Measurements from ENCODE around the gene NTHL1. TPM values are rescaled to one million over a fixed set of nuclear protein-coding genes. Genes with fewer than 3 reads are reported as not detected.

The NTHL1 gene
- total RNA-seq, 2 donors from 2014 or later, result 43.2 to 46.1 TPM

GRCh38 chr16:2079311-2079800 lies 31.7 kb upstream of the NTHL1 start:
- H3K36me3 Mint-ChIP-seq (ENCODE audit: low read depth), result peaks cover 20% of the 10 kb centered on the region
- no peak overlapping the region for H3K4me3 Mint-ChIP-seq
- H3K4me1 Mint-ChIP-seq, result no peaks in the 10 kb centered on the region
- H3K9ac ChIP-seq (ENCODE audit: extremely low read depth, low read length, poor library complexity, severe bottlenecking), result no peak overlapping the region
- H3K4me1 ChIP-seq (ENCODE audit: control insufficient read depth, insufficient read depth, low read length), result no peaks in the 10 kb centered on the region
- no peak overlapping the region for H3K27ac ChIP-seq (ENCODE audit: low read depth, low read length)
- no peak for TF ChIP-seq CTCF (conservative IDR thresholded peaks at IDR 0.05)
- no peaks in the 10 kb centered on the region for H3K9me3 Mint-ChIP-seq
- H3K9me3 ChIP-seq (ENCODE audit: control insufficient read depth, low read length), result no peaks in the 10 kb centered on the region
- H3K27me3 Mint-ChIP-seq (ENCODE audit: insufficient read depth), result no peaks in the 10 kb centered on the region
- no peaks in the 10 kb centered on the region for H3K36me3 ChIP-seq (ENCODE audit: control insufficient read depth, insufficient read depth, low read length)
- H3K4me3 ChIP-seq (ENCODE audit: low read length), result no peak overlapping the region
- WGBS, 2 experiments (ENCODE audit: insufficient coverage in 1 of 2, insufficient read length in 1 of 2), result 95 to 96% methylated on average over 17 to 30 of the region's 30 CpGs
- no peak overlapping the region for H3K27ac Mint-ChIP-seq
- DNase-seq, result no peak
- H3K27me3 ChIP-seq (ENCODE audit: control insufficient read depth, insufficient read depth, low read length, poor library complexity, severe bottlenecking), result no peaks in the 10 kb centered on the region

- no peak overlapping the region for H3K4me3 ChIP-seq (ENCODE audit: low read length)
- no peaks in the 10 kb centered on the region for H3K27me3 Mint-ChIP-seq (ENCODE audit: insufficient read depth)
- H3K36me3 Mint-ChIP-seq (ENCODE audit: low read depth), result peaks cover 22% of the 10 kb centered on the region
- TF ChIP-seq CTCF (conservative IDR thresholded peaks at IDR 0.05), result no peak
- H3K9ac ChIP-seq (ENCODE audit: extremely low read depth, low read length, poor library complexity, severe bottlenecking), result no peak overlapping the region
- no peak overlapping the region for H3K4me3 Mint-ChIP-seq
- 95 to 96% methylated on average over 15 to 23 of the region's 23 CpGs for WGBS, 2 experiments (ENCODE audit: insufficient coverage in 1 of 2, insufficient read length in 1 of 2)
- no peaks in the 10 kb centered on the region for H3K27me3 ChIP-seq (ENCODE audit: control insufficient read depth, insufficient read depth, low read length, poor library complexity, severe bottlenecking)
- no peak overlapping the region for H3K27ac ChIP-seq (ENCODE audit: low read depth, low read length)
- no peaks in the 10 kb centered on the region for H3K4me1 Mint-ChIP-seq
- H3K27ac Mint-ChIP-seq, result no peak overlapping the region
- H3K36me3 ChIP-seq (ENCODE audit: control insufficient read depth, insufficient read depth, low read length), result no peaks in the 10 kb centered on the region
- H3K9me3 ChIP-seq (ENCODE audit: control insufficient read depth, low read length), result no peaks in the 10 kb centered on the region
- DNase-seq, result no peak
- H3K4me1 ChIP-seq (ENCODE audit: control insufficient read depth, insufficient read depth, low read length), result no peaks in the 10 kb centered on the region
- no peaks in the 10 kb centered on the region for H3K9me3 Mint-ChIP-seq
Measured at GRCh38 chr16:2078691-2079090, 31.1 kb upstream of the NTHL1 start.

- DNase-seq, result no peak
- TF ChIP-seq CTCF (conservative IDR thresholded peaks at IDR 0.05), result no peak
- Histone ChIP-seq H3K36me3 (ENCODE audit: control insufficient read depth, insufficient read depth, low read length) (no peaks in the 10 kb centered on the region), H3K27me3 (ENCODE audit: control insufficient read depth, insufficient read depth, low read length, poor library complexity, severe bottlenecking) (no peaks in the 10 kb centered on the region), H3K4me3 (ENCODE audit: low read length) (no peak overlapping the region), H3K27ac (ENCODE audit: low read depth, low read length) (no peak overlapping the region), H3K9ac (ENCODE audit: extremely low read depth, low read length, poor library complexity, severe bottlenecking) (no peak overlapping the region), H3K9me3 (ENCODE audit: control insufficient read depth, low read length) (no peaks in the 10 kb centered on the region), H3K4me1 (ENCODE audit: control insufficient read depth, insufficient read depth, low read length) (no peaks in the 10 kb centered on the region)
- Mint-ChIP-seq H3K4me1 (no peaks in the 10 kb centered on the region), H3K4me3 (no peak overlapping the region), H3K9me3 (no peaks in the 10 kb centered on the region), H3K36me3 (ENCODE audit: low read depth) (peaks cover 26% of the 10 kb centered on the region), H3K27ac (no peak overlapping the region), H3K27me3 (ENCODE audit: insufficient read depth) (no peaks in the 10 kb centered on the region)
- 95 to 97% methylated on average over 6 of the region's 7 CpGs for WGBS, 2 experiments (ENCODE audit: insufficient coverage in 1 of 2, insufficient read length in 1 of 2)
Measured at GRCh38 chr16:2078096-2078495, 30.5 kb upstream of the NTHL1 start.

Measured in endodermal cell (in vitro differentiated cells).